Stimulated activated CD8-positive, alpha-beta memory T cell treated with anti-CD3 and anti-CD28 coated beads, Interleukin-4, amount 100 ng/mL, for 24 hours (primary cell): ENCODE measurements around the gene RDM1.

Source experiments
- DNase-seq: peaks from one replicate; pipeline ENCODE4 v3.0.0-alpha.2; 2020; ENCODE audit warnings: low read depth

RDM1 gene

DNA sequence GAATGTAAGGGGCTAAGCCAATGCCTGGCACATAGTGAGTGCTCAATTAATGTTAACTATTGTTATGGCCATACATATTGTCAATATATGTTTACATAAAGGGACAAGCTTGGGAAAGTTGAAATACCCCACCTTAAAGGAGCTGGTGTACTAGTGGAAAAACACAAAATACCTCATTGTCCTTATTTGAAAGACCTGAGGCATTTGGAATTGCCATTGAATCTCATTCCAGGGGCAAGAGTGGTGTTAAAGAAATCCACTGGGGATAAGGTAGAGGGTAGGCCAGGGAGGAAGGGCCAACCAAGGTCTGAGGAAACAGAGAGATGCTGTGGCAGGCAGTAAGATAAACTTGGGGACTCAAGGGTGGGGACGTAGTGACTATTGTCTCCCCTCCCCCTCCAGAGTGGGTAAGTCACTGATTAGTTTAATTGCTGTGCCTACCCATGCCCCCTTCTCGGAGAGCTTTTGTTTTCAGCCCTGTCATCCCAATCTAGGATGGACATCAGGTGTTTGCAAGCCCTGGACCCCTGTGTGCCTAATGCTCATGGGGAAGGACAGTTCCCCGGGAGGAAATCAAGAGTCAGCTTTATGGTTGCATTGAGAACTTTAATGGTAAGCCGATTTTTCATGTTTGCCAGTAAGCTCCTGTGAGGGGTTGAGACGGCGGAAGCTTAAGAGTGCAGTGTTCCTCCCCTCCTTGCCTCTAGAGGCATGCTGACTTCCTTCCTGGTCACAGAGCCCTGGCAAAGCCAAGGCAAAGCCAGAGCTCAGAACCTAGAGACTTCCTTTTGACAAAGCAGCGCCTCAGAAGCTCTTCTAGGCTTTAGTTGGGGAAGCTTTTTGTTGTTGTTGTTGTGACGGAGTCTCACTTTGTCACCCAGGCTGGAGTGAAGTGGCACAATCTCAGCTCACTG, 59.4 kb downstream of the RDM1 start:
- DNase-seq, result no peak

DNA sequence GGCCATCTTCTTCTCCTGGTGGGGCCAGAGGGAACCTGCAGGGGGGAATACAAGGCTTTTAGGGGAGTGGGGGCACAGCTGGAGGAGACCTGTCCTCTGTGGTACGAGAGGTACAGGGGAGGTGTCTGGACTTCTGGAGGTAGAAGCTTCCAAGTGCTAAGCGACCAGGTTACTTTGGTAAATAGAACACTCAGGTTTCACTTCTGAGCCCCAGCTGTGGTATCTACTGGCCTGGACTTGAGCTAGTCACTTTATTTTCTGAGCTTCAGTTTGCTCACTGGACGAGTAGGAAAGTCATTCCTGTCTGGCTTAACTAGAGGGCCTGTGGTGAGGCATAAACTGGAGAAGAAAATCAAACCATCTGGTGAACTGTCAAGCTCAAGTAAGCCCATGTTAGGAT, 61.8 kb downstream of the RDM1 start, which contains the start of gene HEATR9:
Gene HEATR9 (minus strand): TSS at position 155 of the 400 bp plus-strand sequence. CDS start 149 bp downstream, at position 6.
- DNase-seq, result no peak
